GM21528 (cell line): ENCODE results near the gene XRCC3.
"Not testable (repeated sequence)": the region's sequence is repeated elsewhere in the genome, so short reads cannot be mapped to it uniquely, and the experiment has no call there.

Experiments used
- ATAC-seq: cut with Tn5 transposase; IDR thresholded peaks from one replicate; pipeline ENCODE4 v1.9.1; 2021; ENCODE audit warnings: mild to moderate bottlenecking, moderate library complexity; ENCODE audit not compliant: unreplicated experiment, low FRiP score

XRCC3 gene

DNA sequence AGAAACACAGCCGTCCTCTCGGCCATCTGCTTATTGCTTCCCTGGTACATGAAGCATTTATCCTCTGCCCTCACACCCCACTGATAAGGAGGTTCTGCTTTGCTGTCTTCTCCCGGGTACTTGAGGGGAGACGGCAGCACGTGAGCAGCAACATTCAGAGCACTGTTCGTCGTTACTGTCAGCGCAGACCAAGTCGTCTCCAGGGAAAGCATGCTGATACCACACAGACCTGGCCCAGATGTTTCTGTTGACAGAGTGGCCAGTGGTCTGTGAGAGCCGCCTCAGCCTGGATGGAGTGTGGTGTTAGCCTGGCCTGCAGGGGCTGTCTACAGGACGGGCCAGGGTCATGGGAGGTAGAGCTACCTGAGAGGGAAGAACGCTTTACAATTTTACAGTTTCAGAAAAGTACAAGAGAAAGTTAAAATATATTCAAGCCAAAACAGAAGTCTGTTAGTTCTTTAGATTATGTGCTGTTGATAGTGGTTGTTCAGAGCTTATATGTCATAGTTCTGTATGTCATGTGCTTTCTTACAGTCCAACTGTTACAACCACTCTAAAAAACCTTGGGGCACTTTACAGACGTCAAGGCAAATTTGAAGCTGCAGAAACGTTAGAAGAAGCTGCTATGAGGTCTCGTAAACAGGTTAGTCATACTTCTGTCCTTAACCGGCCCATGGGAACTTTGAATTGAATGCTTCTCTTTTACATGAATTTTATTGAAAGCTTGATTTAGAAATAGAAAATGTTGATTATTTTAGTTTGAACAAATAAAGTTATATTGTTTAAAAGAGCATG is 38.2 kb downstream of the XRCC3 start:
- ATAC-seq, result no peak

DNA sequence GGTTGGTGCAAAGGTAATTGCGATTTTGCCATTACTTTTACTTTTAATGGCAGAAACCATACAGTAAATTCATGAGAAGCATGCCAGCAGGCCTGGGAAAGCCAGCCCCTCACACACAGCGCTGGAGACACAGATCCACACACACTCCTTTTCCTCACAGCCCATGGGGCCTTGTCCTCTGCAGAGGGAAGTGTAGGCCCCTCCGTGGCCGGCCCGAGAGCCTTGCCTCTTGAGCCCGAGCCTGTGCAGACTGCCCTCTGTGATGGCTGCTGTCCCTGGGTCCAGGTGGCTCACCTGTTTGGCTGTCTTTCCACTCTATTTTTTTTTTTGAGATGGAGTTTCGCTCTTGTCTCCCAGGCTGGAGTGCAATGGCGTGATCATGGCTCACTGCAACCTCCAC is 39.3 kb downstream of the XRCC3 start:
- ATAC-seq, result no peak

DNA sequence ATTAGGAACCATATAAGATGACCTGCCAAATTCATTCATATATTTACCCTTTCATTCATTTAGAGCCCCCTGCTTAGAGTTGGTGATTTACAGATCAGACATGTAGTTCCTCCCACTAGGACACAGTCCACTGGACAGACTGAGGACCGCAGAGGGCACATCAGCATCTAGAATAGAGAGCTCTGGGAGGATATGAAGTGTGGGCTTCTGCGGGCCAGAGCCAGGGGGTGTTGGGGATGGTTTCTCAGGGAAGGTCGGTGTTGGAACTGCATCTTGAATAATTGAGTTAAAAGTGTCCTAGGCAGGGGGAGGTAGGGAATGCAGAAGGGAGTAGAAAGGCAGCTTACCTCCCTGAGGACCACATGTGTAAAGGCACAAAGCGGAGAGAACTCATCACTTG is 43.3 kb downstream of the XRCC3 start:
- ATAC-seq, result no peak

DNA sequence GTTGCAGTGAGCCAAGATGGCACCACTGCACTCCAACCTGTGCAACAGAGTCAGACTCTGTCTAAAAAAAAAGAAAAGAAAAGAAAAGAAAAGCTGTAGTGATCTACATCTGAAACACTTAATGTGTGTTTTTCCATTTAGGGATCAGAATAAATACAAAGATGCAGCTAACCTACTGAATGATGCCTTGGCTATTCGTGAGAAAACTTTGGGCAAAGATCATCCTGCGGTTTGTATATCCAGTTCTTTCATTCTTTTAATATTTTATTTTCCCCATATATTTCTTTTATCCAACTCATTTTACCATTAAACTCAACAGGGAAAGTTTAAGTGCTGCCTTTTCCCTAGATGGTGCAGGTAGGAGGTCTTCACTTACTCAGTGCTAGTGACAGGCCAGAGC is 45.9 kb downstream of the XRCC3 start:
- no peak for ATAC-seq

DNA sequence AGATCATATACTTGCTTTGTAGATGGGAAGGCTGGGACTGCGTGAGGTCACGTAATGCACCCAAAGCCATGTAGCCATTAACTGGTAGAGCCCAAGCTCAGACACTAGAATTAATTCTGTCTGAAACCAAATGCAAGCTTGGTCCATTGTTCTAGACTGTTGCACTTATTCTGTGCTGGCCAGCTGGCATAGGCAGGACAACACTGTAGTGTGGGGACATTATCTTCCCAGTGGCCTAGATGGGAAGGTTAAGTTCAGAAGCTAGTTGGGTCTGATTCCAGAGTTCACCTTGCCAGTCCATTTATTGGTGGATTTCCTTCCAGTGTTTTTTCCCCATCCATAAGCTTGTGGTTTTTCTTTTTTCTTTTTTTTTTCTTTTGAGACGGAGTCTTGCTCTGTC is 47.1 kb downstream of the XRCC3 start:
- no peak for ATAC-seq

DNA sequence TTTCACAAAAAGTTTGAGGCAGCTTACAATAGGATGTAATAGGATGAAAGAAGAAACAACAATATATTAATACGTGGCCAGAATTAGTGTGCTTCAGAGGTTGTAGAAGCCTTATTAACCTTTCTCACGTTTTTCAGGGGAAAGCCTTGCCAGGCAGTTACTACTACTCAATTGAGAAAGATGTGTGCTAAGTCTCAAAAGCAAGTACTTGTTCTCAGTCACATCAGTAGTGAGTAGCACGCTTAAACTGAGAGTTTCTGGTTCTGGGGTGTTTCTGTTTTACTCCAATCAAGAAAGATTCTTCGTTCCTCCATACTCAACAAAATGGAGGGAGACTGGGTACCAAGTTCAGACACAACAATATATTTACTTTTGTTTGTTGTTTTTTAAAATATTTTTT is 47.6 kb downstream of the XRCC3 start:
- no peak for ATAC-seq

DNA sequence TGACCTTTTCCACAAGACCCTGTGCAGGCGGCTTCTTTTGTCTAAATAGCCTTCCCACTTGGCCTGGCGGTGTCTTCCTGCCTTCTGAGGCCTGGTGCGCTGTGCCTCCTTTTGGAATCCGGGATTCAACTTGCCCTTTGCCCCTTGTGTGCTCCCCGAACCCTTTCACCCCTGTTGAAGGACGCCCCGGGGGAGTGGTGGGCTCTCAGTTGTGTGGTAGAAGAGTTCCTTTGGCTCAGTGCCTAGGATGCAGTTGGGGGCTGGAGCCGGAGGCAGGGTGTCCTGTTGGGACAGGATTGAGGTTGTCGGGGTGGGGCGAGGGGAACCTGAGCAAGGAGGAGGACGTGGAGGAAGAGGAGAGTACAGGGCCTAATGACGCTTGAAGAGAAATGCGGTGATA is 51.7 kb downstream of the XRCC3 start:
- ATAC-seq, result no peak

DNA sequence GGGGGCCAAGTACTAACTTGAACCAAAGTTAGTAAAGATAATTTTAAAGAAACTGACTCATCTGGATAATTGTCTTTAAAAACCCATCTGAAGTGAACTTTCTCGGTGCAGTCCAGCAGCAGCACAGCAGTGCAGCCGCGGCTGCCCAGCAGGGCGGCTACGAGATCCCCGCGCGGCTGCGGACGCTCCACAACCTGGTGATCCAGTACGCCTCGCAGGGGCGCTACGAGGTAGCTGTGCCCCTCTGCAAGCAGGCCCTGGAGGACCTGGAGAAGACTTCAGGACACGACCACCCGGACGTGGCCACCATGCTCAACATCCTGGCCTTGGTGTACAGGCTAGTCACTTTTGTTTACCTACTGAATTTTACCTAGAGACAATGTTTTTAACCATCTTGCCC is 52.7 kb downstream of the XRCC3 start:
- ATAC-seq, result no peak

DNA sequence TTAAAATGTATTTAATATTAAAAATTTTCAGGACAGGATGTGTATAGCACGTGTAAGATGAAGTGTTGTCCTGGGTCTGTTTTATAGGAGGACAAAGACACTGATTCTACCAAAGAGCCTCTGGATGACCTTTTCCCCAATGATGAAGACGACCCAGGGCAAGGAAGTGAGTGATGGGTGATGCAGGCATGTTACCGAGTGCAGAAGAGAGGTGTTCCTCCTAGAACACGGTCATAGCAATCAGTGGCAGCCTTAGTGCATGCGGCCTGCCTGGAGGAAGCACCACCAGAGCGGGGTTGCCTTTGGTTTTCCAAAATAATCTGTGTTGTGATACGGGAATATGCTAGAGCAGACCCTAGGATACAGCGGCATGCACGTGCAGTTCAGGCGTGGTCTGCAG is 53.2 kb downstream of the XRCC3 start:
- ATAC-seq, result no peak

DNA sequence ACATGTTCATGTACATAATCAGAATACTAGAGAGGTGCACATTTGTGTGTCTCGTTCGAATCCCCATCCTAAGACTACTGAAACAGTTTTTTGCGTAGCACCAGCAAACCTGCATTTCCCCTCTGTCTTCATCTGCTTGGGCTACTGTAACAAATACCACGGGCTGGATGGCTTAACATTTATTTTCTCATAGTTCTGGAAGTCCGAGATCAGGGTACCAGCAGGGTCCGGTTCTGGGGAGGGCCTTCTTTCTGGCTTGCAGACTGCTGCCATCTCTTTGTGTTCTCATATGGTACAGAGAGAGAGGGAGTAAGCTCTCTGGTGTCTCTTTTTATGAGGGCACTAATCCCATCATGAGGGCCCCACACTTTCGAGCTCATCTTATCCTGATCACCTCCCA is 55.6 kb downstream of the XRCC3 start:
- no peak for ATAC-seq

DNA sequence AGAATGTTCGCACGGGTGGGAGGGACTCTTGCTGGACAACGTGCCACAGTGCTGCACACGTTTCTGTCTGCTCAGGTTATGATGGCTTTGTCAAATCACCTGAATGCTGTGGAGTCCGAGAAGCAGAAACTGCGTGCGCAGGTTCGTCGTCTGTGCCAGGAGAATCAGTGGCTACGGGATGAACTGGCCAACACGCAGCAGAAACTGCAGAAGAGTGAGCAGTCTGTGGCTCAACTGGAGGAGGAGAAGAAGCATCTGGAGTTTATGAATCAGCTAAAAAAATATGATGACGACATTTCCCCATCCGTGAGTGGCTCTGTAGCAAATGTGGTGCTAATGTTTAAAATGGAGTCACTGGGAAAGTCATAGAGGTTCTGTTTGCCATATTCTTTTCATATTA is 57.8 kb downstream of the XRCC3 start:
- ATAC-seq, result no peak

DNA sequence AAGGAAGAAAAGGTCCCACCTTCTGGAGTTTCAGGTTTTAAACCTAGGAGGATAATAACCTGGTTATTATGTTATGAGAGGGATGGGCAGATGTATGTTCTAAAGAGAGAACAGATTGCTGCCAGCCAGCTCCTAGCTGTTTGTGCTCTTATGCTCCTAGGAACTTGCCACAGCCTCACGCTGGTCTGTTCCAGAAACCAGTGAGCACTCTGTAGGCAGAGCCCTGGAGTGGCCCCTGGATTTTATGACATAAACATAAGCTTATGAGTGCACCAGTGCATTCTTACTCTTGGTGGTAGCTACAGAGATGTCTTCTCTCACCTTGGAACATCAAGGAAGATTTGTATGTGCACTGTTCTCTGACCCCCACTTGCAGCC is 58.5 kb downstream of the XRCC3 start:
- no peak for ATAC-seq

DNA sequence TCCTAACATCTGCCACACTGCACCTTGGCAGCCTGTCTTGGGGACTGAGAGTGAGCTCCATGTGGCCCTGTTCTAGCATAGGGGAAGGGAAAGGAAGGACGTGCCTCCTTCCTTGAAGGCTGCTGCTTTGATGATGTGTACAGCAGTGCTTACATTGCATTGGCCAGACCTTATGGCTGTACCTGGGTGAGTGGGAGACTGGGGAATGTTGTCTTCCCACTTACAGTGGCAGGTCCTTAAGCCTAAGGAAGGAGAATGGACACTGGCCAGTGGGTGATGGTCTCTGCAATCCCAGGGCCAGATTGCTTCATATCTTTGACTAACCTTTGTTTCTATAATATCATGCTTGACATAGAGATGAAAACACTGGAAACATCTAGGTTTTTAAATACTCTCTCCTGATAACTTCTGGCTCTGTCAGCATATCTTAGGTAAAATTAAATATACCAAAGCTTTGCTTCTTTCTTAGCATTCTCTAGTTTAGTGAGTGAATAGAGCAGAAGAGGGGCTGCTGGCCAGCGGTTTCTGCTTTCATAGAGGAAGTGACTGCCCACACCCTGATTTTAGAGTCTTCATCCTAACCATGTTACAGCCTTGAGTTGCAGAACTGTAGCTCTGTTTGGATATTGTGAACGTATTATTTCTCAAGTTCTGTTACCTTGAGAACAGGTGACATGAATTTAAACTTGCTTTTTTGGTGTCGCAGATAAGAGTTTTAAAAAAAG is 59.1 kb downstream of the XRCC3 start:
- no peak for ATAC-seq

DNA sequence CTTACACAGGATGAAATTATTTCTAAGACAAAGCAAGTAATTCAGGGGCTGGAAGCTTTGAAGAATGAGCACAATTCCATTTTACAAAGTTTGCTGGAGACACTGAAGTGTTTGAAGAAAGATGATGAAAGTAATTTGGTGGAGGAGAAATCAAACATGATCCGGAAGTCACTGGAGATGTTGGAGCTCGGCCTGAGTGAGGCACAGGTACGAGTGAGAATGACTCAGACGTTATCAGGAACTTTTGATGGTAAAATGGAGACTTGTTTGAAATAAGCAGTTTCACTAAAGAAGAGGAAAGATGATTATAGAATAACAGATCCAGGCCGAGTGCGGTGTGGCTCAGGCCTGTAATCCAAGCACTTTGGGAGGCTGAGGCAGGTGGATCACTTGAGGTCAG is 60.6 kb downstream of the XRCC3 start:
- no peak for ATAC-seq

DNA sequence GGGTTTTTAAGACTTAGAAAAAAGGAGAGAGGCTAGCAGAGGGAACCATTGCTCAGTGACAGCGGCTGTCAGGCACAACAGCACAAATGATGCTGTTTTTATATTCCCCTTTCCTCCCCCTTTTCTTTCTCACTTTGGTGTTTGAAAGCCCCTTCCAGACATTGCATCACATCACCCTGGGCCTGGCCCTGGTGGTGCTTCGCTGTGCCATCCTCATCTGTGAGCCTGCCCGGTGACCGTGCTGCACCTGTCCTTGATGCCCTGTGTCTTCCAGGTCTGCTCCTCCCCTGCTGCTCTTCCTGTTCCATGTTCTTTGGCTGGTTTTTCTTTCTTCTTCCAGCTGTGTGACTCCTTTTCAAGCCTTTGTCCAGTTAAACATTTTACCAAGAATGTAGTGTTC is 61.4 kb downstream of the XRCC3 start:
- no peak for ATAC-seq

DNA sequence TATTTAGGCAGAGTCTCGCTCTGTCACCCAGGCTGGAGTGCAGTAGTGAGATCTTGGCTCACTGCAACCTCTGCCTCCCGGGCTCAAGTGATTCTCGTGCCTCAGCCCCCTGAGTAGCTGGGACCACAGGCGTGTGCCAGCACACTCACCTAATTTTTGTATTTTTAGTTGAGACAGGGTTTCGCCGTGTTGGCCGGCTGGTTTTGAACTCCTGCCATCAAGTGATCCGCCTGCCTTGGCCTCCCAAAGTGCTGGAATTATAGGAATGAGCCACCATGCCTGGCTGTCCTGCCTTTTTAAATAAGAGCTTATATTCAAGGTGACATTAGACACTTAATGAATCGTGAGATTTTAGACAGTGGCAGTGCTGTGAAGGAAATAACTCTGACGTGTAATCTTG is 61.9 kb downstream of the XRCC3 start:
- ATAC-seq, result not testable (repeated sequence)

DNA sequence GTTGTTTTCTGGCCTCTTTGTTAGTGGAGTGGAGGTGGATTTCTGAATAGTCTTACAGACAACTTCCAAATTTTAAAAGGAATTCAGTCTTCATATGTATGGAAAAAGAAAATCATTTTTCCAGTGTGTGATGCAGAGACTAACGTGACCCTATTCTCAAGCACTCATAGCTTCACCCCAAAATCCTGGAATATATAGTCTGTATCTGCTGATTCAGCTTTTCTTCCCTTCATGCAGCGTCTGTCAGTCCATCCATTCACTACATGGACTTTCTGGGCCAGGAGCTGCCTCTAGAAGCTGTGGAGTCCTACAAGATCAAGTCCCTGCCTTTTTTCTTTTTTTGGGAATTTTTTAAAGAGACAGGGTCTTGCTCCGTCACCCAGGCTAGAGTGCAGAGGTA is 62.4 kb downstream of the XRCC3 start:
- ATAC-seq, result no peak

DNA sequence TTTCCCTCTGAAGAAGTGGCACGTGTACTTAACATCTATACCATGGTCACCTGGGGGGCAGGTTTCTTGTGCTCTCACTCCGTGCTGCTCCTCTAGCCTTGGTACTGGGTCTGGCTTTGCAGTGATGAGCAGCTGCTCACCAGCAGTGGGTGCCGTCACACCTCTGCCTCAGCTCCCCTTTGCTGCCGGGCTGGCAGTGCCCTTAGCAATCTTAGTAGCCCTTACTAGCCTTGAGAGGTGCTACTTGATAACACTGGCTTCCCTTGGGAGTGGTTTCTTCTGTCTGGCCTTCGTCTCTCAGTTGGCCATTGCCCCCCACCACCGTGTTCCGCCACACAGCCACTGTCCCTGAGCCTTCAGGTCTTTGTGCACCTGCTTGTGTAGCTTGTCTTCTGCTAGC is 63.7 kb downstream of the XRCC3 start:
- ATAC-seq, result no peak

DNA sequence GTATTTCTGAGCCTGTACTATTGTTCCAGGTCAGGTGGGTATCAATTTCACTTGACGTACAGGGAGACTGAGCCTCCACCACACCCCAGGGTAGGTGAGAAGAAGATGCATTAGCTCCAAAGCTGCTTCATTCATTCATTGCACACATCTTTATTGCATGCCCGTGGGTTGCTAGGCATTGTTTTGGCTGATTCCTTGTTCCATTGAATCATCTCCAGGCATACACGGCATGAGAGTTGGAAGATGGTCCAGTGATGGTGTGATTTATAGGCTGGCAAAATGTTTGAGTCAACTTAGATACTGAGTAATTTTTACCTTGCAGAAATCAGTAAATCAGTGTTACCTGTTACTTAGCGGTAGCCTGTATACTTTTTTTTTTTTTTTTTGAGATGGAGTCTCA is 65.0 kb downstream of the XRCC3 start:
- ATAC-seq, result no peak

DNA sequence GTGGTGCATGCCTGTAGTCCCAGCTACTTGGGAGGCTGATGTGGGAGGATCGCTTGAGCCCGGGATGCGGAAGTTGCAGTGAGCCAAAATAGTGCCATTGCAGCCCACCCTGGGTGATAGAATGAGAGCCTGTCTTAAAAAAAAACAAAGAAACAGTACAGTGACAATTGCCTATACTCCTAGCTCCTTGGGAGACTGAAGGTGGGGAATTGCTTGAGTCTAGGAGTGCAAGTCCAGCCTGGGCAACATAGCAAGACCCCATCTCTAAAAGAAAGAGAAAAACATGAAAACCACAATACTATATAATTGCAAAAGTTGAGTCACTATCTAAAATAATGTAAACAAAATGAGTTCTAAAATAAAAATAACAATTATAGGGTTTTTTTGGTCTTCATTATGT is 66.2 kb downstream of the XRCC3 start:
- ATAC-seq, result no peak
